B cell (primary cell): Measurements from ENCODE around the gene ATG7.

Experiments used
- EZH2 ChIP-seq: IDR thresholded peaks from 2 replicates; pipeline ENCODE4 v1.6.1; 2012; ENCODE audit warnings: borderline replicate concordance, low read depth, mild to moderate bottlenecking, moderate library complexity, low read length; ENCODE audit not compliant: insufficient read depth, poor library complexity, severe bottlenecking
- TF ChIP-seq, protein P1 (sequence below): fragments of 200-600 bp; IDR thresholded peaks from one replicate; pipeline ENCODE4 v1.8.0; 2022; ENCODE audit warnings: antibody characterized with exemption, mild to moderate bottlenecking

DNA sequence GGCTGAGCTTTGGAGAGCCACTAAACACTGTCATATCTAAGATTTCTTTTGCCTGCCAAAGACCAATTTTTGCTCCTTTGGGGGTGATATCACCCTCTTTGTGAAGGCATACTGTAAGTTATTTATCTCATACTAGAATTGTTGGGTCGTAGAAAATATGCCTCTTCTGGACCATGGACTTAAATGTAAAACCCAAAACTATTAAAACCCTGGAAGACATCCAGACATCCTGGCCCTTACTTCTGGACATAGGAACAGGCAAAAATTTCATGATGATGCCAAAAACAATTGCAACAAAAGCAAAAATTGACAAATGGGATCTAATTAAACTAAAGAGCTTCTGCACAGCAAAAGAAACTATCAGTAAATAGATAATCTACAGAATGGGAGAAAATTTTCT is 172.2 kb downstream of the ATG7 start:
- TF ChIP-seq, protein P1, sequence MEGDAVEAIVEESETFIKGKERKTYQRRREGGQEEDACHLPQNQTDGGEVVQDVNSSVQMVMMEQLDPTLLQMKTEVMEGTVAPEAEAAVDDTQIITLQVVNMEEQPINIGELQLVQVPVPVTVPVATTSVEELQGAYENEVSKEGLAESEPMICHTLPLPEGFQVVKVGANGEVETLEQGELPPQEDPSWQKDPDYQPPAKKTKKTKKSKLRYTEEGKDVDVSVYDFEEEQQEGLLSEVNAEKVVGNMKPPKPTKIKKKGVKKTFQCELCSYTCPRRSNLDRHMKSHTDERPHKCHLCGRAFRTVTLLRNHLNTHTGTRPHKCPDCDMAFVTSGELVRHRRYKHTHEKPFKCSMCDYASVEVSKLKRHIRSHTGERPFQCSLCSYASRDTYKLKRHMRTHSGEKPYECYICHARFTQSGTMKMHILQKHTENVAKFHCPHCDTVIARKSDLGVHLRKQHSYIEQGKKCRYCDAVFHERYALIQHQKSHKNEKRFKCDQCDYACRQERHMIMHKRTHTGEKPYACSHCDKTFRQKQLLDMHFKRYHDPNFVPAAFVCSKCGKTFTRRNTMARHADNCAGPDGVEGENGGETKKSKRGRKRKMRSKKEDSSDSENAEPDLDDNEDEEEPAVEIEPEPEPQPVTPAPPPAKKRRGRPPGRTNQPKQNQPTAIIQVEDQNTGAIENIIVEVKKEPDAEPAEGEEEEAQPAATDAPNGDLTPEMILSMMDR, result no peak
- TF ChIP-seq EZH2, result no peak
